Kidney epithelial cell (primary cell): ENCODE data around the gene BLMH. TPM values are rescaled to one million over a fixed set of nuclear protein-coding genes. Genes with fewer than 3 reads are reported as not detected.

Experiments
- DNase-seq: peaks from one replicate; pipeline ENCODE4 v3.0.0-alpha.2; 2010; ENCODE audit warnings: low read depth
- H3K27me3 ChIP-seq: 2 replicates; pipeline ENCODE4 v1.6.0; 2011; ENCODE audit warnings: low read length; ENCODE audit not compliant: control insufficient read depth, insufficient read depth
- H3K36me3 ChIP-seq: 2 replicates; pipeline ENCODE4 v1.5.1; 2011; ENCODE audit warnings: low read length; ENCODE audit not compliant: control insufficient read depth, insufficient read depth
- H3K4me3 ChIP-seq: 2 replicates; pipeline ENCODE4 v1.5.1; 2011; ENCODE audit warnings: low read depth, mild to moderate bottlenecking, control low read depth, low read length
- total RNA-seq: library from RNA; depleted of rRNA; stranded (reverse); fragments of >200 nt; gene quantifications from 2 replicates; pipeline ENCODE4 v1.2.3, GENCODE V29; 2015
- TF ChIP-seq, protein P1 (sequence below): IDR thresholded peaks from 2 replicates; pipeline ENCODE4 v1.5.1; 2011; ENCODE audit warnings: mild to moderate bottlenecking, moderate library complexity, low read length, control low read depth, inconsistent platforms; ENCODE audit not compliant: insufficient read depth, poor library complexity, severe bottlenecking

Gene BLMH, protein sequence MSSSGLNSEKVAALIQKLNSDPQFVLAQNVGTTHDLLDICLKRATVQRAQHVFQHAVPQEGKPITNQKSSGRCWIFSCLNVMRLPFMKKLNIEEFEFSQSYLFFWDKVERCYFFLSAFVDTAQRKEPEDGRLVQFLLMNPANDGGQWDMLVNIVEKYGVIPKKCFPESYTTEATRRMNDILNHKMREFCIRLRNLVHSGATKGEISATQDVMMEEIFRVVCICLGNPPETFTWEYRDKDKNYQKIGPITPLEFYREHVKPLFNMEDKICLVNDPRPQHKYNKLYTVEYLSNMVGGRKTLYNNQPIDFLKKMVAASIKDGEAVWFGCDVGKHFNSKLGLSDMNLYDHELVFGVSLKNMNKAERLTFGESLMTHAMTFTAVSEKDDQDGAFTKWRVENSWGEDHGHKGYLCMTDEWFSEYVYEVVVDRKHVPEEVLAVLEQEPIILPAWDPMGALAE
- 24.5 and 29.4 TPM in 2 replicates for total RNA-seq

DNA sequence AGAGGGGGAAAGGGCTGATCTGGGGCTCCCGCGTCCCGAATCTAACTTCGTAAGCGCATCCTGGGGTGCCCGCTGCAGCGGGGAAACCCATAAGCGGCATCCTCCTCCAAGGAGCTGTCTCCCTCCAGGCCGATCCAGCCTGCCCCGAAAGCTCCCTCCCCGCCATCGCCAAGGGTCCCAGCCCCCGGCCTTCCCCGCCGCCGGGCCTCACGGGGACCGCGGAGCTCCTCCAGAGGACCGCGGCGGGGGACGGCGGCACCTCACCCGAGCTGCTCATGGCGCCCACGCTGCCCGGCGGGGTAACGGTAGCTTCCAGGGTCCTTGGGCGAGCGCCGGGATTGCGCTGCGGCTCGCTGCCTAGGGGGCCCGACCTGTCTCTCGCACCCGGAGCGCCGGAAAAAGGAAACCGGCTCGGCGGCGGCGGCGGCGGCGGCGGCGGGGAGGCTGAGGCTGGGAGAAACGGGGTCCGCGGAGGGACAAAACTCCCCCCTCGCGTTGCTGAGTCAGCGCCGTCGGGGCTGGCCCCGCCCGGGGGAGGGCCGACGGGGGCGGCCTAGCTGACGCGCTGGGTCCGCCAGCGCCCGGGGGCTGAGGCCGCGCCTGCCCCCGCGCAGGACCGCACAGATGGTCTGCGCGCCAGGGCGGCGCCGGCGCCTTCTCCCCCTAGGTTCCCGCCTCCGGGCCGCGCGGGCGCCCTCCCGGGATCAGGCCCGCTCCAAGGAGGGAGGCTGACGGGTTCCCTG is at the start of gene BLMH:
TSS of gene BLMH (minus strand) at position 402 of the 743 bp plus-strand sequence. CDS start at position 277, 125 bp downstream.
- H3K4me3 ChIP-seq, result peak within 1 kb of the TSS; percentile 78
- no peak for DNase-seq
- TF ChIP-seq, protein P1, sequence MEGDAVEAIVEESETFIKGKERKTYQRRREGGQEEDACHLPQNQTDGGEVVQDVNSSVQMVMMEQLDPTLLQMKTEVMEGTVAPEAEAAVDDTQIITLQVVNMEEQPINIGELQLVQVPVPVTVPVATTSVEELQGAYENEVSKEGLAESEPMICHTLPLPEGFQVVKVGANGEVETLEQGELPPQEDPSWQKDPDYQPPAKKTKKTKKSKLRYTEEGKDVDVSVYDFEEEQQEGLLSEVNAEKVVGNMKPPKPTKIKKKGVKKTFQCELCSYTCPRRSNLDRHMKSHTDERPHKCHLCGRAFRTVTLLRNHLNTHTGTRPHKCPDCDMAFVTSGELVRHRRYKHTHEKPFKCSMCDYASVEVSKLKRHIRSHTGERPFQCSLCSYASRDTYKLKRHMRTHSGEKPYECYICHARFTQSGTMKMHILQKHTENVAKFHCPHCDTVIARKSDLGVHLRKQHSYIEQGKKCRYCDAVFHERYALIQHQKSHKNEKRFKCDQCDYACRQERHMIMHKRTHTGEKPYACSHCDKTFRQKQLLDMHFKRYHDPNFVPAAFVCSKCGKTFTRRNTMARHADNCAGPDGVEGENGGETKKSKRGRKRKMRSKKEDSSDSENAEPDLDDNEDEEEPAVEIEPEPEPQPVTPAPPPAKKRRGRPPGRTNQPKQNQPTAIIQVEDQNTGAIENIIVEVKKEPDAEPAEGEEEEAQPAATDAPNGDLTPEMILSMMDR, result no peak
- no peaks in the 10 kb centered on the region for H3K36me3 ChIP-seq
- H3K27me3 ChIP-seq, result no peaks in the 10 kb centered on the region

DNA sequence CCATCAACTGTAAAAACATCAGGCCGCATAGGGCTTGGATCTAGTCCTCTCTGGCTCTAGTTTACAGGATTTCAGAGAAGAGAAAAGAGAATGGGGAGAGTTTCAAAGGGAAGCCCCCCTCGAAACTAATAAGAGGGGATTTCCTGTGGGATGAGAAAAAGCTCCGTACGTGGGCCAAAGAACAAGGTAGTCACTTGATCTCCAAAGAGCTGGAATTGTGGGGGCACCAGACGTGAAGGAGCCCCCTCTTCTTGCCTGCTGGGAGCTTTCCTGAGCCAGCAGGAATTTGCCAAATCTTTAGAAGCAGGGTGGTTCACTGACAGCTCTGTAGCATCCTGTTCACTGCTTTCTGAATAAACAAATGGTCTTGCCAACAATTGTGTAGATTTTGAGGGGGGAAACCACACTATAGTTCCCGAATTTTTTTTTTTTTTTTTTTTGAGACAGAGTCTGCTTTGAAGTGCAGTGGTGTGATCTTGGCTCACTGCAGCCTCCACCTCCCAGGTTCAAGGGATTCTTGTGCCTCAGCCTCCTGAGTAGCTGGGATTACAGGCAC is 49.1 kb upstream of the BLMH start:
- Histone ChIP-seq H3K27me3 (no peaks in the 10 kb centered on the region), H3K36me3 (no peaks in the 10 kb centered on the region), H3K4me3 (no peak overlapping the region)
- TF ChIP-seq, protein P1, result no peak
- no peak for DNase-seq

DNA sequence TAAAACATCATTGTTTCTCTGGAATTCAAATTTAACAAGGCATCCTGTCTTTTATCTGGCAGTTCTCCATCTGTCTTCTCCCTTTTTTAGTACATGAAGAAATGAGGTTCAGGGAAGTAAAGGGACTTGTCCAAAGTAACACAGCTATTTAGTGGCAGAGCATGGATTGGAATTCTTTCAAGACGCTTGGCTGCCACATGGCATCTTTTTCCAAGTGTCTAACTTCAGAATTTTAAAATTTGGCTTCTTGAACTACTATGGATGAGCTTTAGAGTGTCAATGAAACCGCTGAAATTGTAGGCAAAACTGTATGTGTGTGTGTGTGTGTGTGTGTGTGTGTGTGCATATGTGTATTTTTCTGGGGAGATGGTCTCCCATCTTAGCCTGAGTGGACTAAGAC is 47.3 kb upstream of the BLMH start:
- no peaks in the 10 kb centered on the region for H3K36me3 ChIP-seq
- TF ChIP-seq, protein P1, result no peak
- no peak for DNase-seq

DNA sequence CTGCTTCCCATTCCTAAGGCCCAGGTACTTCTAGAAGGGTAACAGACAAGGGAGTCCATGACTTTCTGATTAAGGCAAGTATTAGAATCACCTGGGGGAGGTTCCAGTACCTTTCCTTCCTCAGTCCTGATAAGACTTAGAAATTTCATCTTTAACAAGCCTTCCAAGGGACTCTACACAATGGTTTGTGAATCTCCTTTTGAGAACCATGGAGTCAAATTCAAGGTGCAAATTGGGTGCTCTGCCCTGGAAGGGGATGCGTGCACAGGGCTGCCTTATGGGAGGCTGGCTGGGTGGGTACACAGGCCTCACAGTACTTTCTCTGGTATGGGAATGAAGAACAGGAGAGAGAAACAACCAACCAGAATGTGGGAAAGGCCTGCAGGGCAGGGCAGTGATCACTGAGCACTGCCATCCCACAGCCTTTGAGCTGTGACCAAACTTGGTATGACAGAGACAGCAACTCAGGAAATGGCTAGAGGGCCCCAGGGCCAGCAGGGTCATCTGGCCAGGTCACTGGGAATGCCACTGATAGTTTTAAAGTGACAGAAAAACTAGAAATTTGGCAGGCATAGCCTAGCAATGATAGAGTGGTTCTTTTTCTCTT is 45.8 kb upstream of the BLMH start:
- DNase-seq, result no peak
- TF ChIP-seq, protein P1, result no peak
- Histone ChIP-seq H3K4me3 (no peak overlapping the region), H3K36me3 (no peaks in the 10 kb centered on the region), H3K27me3 (no peaks in the 10 kb centered on the region)

More for the DNA sequence above, 47.3 kb upstream of the BLMH start:
- Histone ChIP-seq H3K4me3 (no peak overlapping the region), H3K27me3 (no peaks in the 10 kb centered on the region)

DNA sequence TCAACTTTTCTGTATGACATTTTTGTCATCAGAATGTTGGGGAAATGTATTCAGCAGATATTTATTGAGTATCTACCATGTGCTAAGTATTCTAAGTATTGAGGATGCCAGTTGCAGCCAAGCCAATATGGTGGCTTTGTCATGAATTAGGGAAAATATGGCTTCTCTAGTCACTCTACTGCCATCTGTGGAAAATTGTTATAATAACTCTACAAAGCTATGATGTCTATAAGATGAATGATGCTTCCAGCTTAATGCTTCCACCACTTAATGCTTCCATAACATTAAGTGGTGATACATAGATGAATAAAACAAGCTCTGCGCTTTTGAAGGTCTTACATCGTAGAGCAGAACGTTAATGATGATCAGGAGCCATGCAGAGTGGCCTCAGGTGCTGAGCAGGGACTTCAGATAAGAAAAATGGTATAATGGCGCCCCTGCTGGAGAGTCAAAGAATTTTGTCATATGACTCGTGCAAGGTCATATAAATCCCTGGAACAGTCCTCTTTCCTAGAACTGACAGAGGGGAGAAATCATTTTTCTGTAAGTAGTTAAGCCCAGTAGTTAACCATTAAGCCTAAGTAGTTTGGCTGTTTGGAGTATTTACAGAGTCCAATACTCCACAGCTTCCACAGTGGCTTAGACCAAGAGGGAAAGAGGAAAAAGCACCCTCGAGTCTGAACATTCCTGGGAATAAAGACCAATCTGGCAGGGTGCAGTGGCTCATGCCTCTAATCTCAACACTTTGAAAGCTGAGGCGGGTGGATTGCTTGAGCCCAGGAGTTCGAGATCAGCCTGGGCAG is 44.8 kb upstream of the BLMH start:
- no peaks in the 10 kb centered on the region for H3K27me3 ChIP-seq
- TF ChIP-seq, protein P1, result peak; percentile 45
- no peak for DNase-seq
- no peak overlapping the region for H3K4me3 ChIP-seq
- no peaks in the 10 kb centered on the region for H3K36me3 ChIP-seq
